ENCODE measurements around the gene ODAD4.
"Not testable (repeated sequence)": the region's sequence is repeated elsewhere in the genome, so short reads cannot be mapped to it uniquely, and the experiment has no call there.

ODAD4 gene

GRCh38 chr17:41913798-41914197 lies 16.6 kb upstream of the ODAD4 start:
- DNase-seq = no peak

- no peak for DNase-seq
Observed at GRCh38 chr17:41914358-41914766, 16.1 kb upstream of the ODAD4 start.

- no peak for DNase-seq
Observed at GRCh38 chr17:41915020-41915419, 15.4 kb upstream of the ODAD4 start.

GRCh38 chr17:41915566-41915965 lies 14.9 kb upstream of the ODAD4 start:
- no peak for DNase-seq

- DNase-seq = no peak
Observed at GRCh38 chr17:41917192-41917591, 13.2 kb upstream of the ODAD4 start.

GRCh38 chr17:41917679-41918313 lies 12.6 kb upstream of the ODAD4 start:
- peak; percentile 46 to 76 (median 76) for DNase-seq

GRCh38 chr17:41918314-41919164 lies 11.9 kb upstream of the ODAD4 start, which contains the start of gene ACLY:
TSS of gene ACLY (minus strand) at chr17:41918951. CDS start at chr17:41913873, 5,078 bp downstream.
- peak; percentile 96 to 97 (median 97) for DNase-seq

- DNase-seq = peak in 1 of 3 experiments; percentile 67
Observed at GRCh38 chr17:41919165-41919817, 11.1 kb upstream of the ODAD4 start.

- DNase-seq = no peak
Observed at GRCh38 chr17:41919840-41920579, 10.4 kb upstream of the ODAD4 start.

- no peak for DNase-seq
Observed at GRCh38 chr17:41920580-41920955, 9.8 kb upstream of the ODAD4 start.

GRCh38 chr17:41925991-41926590 lies 4.3 kb upstream of the ODAD4 start:
- no peak for DNase-seq

GRCh38 chr17:41928693-41929251 lies 1.6 kb upstream of the ODAD4 start:
- no peak for DNase-seq

- not testable (repeated sequence) for DNase-seq
Observed at GRCh38 chr17:41930833-41931156, 378 bp downstream of the ODAD4 start.

- not testable (repeated sequence) for DNase-seq
Observed at GRCh38 chr17:41931715-41932114, 1.3 kb downstream of the ODAD4 start.

- no peak for DNase-seq
Observed at GRCh38 chr17:41932816-41933389, 2.5 kb downstream of the ODAD4 start.

GRCh38 chr17:41935641-41936040 lies 5.2 kb downstream of the ODAD4 start:
- no peak for DNase-seq

- no peak for DNase-seq
Observed at GRCh38 chr17:41937970-41938954, 7.8 kb downstream of the ODAD4 start.

GRCh38 chr17:41939044-41939692 lies 8.8 kb downstream of the ODAD4 start:
- DNase-seq = no peak

GRCh38 chr17:41939693-41940090 lies 9.3 kb downstream of the ODAD4 start:
- DNase-seq = no peak

GRCh38 chr17:41941168-41941567 lies 10.8 kb downstream of the ODAD4 start:
- no peak for DNase-seq
